SH-SY5Y (cell line): ENCODE results near the gene CLIP3.

Source experiments
- GATA2 ChIP-seq: IDR thresholded peaks from 2 replicates; pipeline ENCODE4 v1.6.1; 2011; ENCODE audit warnings: mild to moderate bottlenecking, low read depth, low read length
- GATA3 ChIP-seq: IDR thresholded peaks from 2 replicates; pipeline ENCODE4 v1.6.1; 2011; ENCODE audit warnings: low read depth, mild to moderate bottlenecking, low read length, moderate library complexity

DNA sequence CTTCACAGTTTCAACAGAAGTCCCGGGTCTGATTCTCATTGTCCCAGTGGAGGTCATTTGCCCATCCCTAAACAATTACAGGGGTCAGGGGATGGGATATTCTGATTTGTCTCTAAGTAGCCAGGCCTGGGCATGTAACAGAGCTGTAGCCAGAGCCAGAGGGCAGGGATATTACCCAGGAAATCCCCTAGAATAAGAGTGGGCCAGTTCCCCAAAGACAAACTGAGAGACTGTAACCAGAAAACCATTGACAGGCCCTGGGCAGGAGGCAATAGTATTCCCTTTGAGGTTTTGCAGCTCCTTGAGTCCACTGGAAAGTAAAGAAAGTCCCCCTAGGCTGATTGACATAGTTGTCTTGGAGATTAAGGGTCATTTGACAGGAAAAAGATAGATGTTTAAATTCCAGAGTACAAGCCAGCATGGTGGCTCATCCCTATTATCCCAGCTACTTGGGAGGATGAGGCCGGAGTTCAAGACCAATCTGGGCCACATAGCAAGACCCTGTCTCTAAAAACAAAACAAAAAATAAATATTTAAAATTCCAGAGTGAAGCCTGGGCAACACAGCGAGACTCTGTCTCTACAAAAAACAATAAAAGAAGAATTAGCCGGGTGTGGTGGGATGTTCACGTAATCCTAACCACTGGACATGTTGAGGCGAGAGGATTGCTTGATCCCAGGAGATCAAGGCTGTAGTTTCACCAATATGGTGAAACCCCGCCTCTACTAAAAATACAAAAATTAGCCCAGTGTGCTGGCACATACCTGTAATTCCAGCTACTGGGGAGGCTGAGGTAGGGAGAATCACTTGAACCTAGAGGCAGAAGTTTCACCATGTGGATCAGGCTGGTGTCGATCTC, 39.5 kb downstream of the CLIP3 start:
- TF ChIP-seq GATA3 (no peak), GATA2 (no peak)
